Peyer's patch (tissue), 4 donors: ENCODE data around the gene ARAP3. TPM values are rescaled to one million over a fixed set of nuclear protein-coding genes. Genes with fewer than 3 reads are reported as not detected.

Experiments
- DNase-seq, 3 donors: peaks; one replicate each; pipeline ENCODE4 v3.0.0-alpha.2; 2017 to 2019
- H3K27ac ChIP-seq, 4 donors: fragments of 200-600 bp; sonication (generic); one replicate each; pipeline ENCODE4 v1.5.1; 2016 to 2019
- H3K27me3 ChIP-seq, 2 donors: fragments of 200-600 bp; sonication (generic); one replicate each; pipeline ENCODE4 v1.5.1; 2019
- H3K36me3 ChIP-seq, 3 donors: fragments of 200-600 bp; sonication (generic); one replicate each; pipeline ENCODE4 v1.5.1; 2016 to 2019
- H3K4me1 ChIP-seq, 4 donors: fragments of 200-600 bp; sonication (generic); one replicate each; pipeline ENCODE4 v1.5.1; 2016 to 2019
- H3K4me3 ChIP-seq, 4 donors: fragments of 200-600 bp; sonication (generic); 1 replicate in 3 of 4; 2 replicates in 1 of 4; pipeline ENCODE4 v1.5.1; 2016 to 2019; ENCODE audit warnings: mild to moderate bottlenecking in 1 of 4
- H3K9me3 ChIP-seq, 4 donors: fragments of 200-600 bp; sonication (generic); one replicate each; pipeline ENCODE4 v1.5.1; 2016 to 2019; ENCODE audit warnings: mild to moderate bottlenecking in 1 of 4
- POLR2A ChIP-seq, 2 donors: fragments of 450-650 bp; IDR thresholded peaks; one replicate each; pipeline ENCODE4 v1.5.1; 2017; ENCODE audit warnings: antibody characterized with exemption in 2 of 2, mild to moderate bottlenecking in 2 of 2, moderate library complexity in 2 of 2
- total RNA-seq, 4 donors: library from RNA; depleted of rRNA; stranded (reverse); fragments of >200 nt; gene quantifications; one replicate each; pipeline ENCODE4 v1.1.0, GENCODE V29; 2016
- TF ChIP-seq, protein P1 (sequence below), 6 experiments: fragments of 450-650 bp in 4 of 6; fragments of 200-600 bp in 2 of 6; sonication (generic) in 1 of 6; IDR thresholded peaks; one replicate each; pipeline ENCODE4 v1.5.1; 2017 to 2019; ENCODE audit warnings: antibody characterized with exemption in 6 of 6, mild to moderate bottlenecking in 3 of 6, moderate library complexity in 1 of 6

Gene ARAP3
- total RNA-seq, 4 donors from 2014 or later = 1.1 to 13.2 (median 9.7) TPM

DNA sequence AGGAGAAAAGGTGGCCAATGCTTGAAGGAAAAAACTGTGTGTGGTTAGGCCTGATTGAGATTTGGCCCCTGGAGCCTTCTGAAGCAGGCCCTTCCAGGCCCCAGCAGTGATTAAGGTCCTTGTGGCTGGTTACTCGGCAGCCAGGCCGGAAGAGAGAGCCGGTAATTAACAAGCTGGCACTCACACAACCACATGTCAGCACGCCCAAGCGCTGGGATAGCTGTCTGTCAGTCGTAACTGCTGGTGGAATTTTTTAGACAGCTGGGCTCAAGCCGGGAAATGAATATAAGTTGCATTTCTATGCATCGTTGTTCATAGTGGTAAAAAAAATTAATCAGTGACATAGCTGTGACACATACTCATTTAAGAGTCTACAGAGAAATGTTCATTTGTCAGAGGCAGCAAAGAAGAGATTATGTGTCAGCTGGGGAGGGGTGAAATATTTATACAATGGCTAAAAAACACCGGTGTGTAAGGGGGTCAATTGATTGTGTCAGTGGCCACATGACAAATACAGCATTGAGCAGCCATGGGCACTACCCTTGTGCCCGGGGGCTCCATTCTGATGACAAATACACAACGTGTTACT is 13.7 kb upstream of the ARAP3 start:
- Histone ChIP-seq H3K4me3 (no peak overlapping the region), H3K27me3 (no peaks in the 10 kb centered on the region), H3K27ac (no peak overlapping the region), H3K36me3 (no peaks in the 10 kb centered on the region), H3K9me3 (no peaks in the 10 kb centered on the region), H3K4me1 (peaks cover 0 to 9% (median 4%) of the 10 kb centered on the region in 4 donors)
- no peak for DNase-seq
- TF ChIP-seq, protein P1, sequence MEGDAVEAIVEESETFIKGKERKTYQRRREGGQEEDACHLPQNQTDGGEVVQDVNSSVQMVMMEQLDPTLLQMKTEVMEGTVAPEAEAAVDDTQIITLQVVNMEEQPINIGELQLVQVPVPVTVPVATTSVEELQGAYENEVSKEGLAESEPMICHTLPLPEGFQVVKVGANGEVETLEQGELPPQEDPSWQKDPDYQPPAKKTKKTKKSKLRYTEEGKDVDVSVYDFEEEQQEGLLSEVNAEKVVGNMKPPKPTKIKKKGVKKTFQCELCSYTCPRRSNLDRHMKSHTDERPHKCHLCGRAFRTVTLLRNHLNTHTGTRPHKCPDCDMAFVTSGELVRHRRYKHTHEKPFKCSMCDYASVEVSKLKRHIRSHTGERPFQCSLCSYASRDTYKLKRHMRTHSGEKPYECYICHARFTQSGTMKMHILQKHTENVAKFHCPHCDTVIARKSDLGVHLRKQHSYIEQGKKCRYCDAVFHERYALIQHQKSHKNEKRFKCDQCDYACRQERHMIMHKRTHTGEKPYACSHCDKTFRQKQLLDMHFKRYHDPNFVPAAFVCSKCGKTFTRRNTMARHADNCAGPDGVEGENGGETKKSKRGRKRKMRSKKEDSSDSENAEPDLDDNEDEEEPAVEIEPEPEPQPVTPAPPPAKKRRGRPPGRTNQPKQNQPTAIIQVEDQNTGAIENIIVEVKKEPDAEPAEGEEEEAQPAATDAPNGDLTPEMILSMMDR (IDR thresholded peaks at IDR 0.05) = no peak
- no peak for TF ChIP-seq POLR2A (IDR thresholded peaks at IDR 0.05)

DNA sequence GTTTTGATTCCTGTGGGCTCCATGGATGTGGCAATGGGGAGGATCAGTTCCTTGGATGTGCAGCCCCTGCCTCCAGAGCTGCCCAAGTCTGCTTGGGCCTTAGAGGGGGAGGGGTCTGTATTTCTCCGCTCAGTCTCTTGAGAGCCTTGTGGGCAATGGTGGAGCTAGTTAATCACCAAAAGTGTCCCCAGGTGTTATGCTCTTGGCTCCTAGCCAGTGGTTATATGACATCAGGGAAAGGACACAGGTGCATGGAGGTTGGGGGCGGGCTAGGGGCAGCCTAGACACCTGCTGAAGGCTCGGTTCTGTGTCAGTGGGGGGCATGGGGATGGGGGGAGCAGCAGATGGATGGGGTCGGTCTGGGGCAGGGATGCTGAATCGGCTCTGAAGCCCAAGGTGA is 12.4 kb upstream of the ARAP3 start:
- no peak overlapping the region for H3K27ac ChIP-seq
- H3K4me3 ChIP-seq = no peak overlapping the region
- H3K4me1 ChIP-seq = peaks cover 0 to 9% (median 4%) of the 10 kb centered on the region in 4 donors
- H3K27me3 ChIP-seq = no peaks in the 10 kb centered on the region
- TF ChIP-seq POLR2A (IDR thresholded peaks at IDR 0.05) = no peak
- TF ChIP-seq, protein P1 (IDR thresholded peaks at IDR 0.05) = no peak
- no peaks in the 10 kb centered on the region for H3K36me3 ChIP-seq
- no peak for DNase-seq
- no peaks in the 10 kb centered on the region for H3K9me3 ChIP-seq

DNA sequence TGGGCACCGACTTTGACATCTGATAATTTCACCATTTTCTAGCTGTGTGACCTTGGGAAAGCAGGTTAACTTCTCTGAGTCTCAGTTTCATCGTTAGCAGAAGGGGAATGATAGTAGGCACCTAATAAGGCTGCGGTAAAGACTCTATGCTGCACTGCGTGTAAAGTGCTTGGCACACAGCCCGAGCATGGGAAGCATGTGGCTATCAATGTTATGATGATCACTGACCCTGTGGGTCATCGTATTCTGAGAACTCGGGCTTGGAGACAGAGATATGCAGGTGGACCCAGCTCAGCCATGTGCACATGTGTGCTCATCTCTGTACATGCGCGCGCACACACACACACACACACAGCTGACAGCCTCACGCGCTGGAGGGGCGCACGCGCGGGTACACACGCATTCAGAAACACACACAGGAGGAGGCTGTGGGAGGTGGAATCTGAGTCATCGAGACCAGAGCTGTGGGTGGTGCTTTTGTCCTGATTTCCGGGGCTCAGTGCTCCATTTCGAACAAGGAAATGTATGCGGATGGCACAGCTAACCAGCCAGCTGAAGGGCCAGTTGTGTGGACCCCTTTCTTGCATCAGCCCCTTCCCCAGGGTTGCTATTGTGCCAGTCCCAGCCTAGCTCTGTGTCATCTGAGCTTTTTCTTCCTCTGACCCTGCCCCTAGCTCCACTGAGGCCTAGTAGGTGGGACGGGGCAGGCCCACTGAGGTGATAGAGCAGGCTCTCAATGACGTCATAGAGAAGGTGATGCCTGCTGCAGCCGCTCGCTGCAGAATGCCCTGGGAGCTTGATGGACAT is 11.1 kb upstream of the ARAP3 start:
- no peak for TF ChIP-seq POLR2A (IDR thresholded peaks at IDR 0.05)
- TF ChIP-seq, protein P1 (IDR thresholded peaks at IDR 0.05) = no peak
- Histone ChIP-seq H3K9me3 (no peaks in the 10 kb centered on the region), H3K36me3 (no peaks in the 10 kb centered on the region), H3K4me1 (peaks cover 0 to 9% (median 4%) of the 10 kb centered on the region in 4 donors), H3K27ac (peak overlapping the region in 1 of 4 donors; percentile 9), H3K4me3 (no peak overlapping the region), H3K27me3 (no peaks in the 10 kb centered on the region)
- peak in 2 of 3 donors; percentile 37 to 58 for DNase-seq

DNA sequence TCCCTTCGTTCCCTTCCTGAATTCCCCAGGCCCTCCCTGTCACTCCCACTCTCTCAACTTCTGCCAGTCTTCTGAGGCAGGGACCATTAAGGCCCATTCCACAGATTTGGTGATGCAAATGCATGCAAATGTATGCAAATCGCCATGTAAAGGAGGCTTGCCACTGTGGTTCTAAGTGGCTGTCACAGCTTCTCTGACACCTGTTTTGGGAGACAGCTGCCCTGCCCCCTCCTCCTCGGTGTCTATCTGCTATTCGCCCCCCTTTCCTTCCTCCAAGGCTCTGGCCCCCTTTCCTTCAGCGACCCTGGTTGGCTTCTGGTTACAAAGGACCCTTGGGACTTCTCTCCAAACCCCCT is 10.5 kb upstream of the ARAP3 start:
- Histone ChIP-seq H3K4me3 (peak overlapping the region; percentile 13 to 47 (median 40)), H3K36me3 (no peaks in the 10 kb centered on the region), H3K4me1 (peaks cover 0 to 9% (median 4%) of the 10 kb centered on the region in 4 donors), H3K27ac (no peak overlapping the region), H3K9me3 (no peaks in the 10 kb centered on the region), H3K27me3 (no peaks in the 10 kb centered on the region)
- DNase-seq = no peak
- TF ChIP-seq, protein P1 (IDR thresholded peaks at IDR 0.05) = no peak
- no peak for TF ChIP-seq POLR2A (IDR thresholded peaks at IDR 0.05)

DNA sequence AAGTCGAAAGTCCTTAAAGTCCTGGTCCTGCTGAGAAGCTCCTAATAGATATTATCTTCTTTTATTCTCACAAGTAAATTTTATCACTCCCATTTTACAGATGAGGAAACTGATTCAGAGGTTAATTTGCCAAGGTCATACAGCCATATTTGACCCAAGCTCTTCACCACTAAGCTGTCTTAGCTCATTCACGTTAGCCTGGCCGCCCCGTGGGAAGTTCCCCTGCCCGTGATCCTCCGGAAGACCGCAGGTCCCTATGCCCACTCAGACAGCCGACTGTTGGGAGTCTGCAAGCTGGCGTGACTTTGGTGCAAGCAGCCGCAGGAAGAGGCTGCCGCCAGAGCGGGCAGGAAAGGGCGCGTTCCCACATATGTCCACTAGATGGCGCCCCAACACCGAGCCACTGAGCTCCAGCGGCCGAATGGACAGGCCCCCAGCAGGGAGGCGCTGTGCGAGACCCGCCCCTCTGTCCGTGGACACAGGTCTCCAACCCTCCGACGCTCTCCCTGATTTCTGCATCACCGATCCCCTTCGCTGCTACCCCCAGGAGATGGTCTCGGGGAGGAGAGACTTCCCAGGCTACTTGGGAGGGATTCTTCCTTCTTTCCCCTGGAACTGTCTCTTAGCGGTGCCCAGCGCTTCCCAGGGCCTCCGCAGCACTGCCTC is 10.0 kb upstream of the ARAP3 start:
- Histone ChIP-seq H3K27ac (no peak overlapping the region), H3K27me3 (no peaks in the 10 kb centered on the region), H3K9me3 (no peaks in the 10 kb centered on the region), H3K36me3 (no peaks in the 10 kb centered on the region), H3K4me1 (peaks cover 0 to 9% (median 4%) of the 10 kb centered on the region in 4 donors), H3K4me3 (peak overlapping the region; percentile 13 to 47 (median 40))
- peak in 1 of 2 donors; percentile 8 for TF ChIP-seq POLR2A (IDR thresholded peaks at IDR 0.05)
- TF ChIP-seq, protein P1 (IDR thresholded peaks at IDR 0.05) = peak; percentile 97 to 99 (median 98)
- DNase-seq = peak; percentile 83 to 92 (median 91)
